Bronchial epithelial cell (primary cell): ENCODE data around the gene RAD51B. TPM values are rescaled to one million over a fixed set of nuclear protein-coding genes. Genes with fewer than 3 reads are reported as not detected.
A peak's percentile ranks its signal among the peaks of the same experiment; 100 is the strongest.

Experiments
- DNase-seq: peaks from one replicate; pipeline ENCODE4 v3.0.0-alpha.2; 2010; ENCODE audit warnings: low read depth
- FAIRE-seq: peaks from 2 replicates; lab custom pipeline; 2011; peaks lifted over from hg19 to GRCh38; lab: Jason Lieb, UNC
- H3K27me3 ChIP-seq: 2 replicates; pipeline ENCODE4 v1.5.1; 2011; ENCODE audit warnings: low read length; ENCODE audit not compliant: control insufficient read depth, insufficient read depth
- H3K36me3 ChIP-seq: 2 replicates; pipeline ENCODE4 v1.5.1; 2011; ENCODE audit warnings: low read length; ENCODE audit not compliant: control insufficient read depth, insufficient read depth
- H3K4me3 ChIP-seq: 2 replicates; pipeline ENCODE4 v1.5.1; 2011; ENCODE audit warnings: mild to moderate bottlenecking, low read depth, low read length, control low read depth
- total RNA-seq: library from RNA; depleted of rRNA; stranded (reverse); fragments of >200 nt; gene quantifications from 2 replicates; pipeline ENCODE4 v1.2.1, GENCODE V29; 2014
- TF ChIP-seq, protein P1 (sequence below): IDR thresholded peaks from 2 replicates; pipeline ENCODE4 v1.5.1; 2011; ENCODE audit warnings: mild to moderate bottlenecking, moderate library complexity, low read length, control low read depth, inconsistent platforms; ENCODE audit not compliant: insufficient read depth, severe bottlenecking

RAD51B gene
- total RNA-seq, 1 donor from 2014 or later, result 12.1 TPM

DNA sequence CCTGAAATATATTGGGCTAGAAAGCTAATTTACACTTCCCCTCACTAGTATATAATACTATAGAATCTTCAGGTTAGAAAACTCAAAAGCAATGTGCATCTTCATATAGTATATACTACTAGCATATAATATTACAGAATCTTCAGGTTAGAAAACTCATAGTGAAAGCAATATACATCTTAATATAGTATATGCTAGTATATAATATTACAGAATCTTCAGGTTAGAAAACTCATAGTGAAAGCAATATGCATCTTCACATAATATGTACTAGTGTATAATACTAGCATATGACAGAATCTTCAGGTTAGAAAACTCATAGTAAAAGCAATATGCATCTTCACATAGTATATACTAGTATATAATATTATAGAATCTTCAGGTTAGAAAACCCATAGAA lies 643.7 kb downstream of the RAD51B start:
- TF ChIP-seq, protein P1, sequence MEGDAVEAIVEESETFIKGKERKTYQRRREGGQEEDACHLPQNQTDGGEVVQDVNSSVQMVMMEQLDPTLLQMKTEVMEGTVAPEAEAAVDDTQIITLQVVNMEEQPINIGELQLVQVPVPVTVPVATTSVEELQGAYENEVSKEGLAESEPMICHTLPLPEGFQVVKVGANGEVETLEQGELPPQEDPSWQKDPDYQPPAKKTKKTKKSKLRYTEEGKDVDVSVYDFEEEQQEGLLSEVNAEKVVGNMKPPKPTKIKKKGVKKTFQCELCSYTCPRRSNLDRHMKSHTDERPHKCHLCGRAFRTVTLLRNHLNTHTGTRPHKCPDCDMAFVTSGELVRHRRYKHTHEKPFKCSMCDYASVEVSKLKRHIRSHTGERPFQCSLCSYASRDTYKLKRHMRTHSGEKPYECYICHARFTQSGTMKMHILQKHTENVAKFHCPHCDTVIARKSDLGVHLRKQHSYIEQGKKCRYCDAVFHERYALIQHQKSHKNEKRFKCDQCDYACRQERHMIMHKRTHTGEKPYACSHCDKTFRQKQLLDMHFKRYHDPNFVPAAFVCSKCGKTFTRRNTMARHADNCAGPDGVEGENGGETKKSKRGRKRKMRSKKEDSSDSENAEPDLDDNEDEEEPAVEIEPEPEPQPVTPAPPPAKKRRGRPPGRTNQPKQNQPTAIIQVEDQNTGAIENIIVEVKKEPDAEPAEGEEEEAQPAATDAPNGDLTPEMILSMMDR, result no peak
- H3K36me3 ChIP-seq, result no peaks in the 10 kb centered on the region
- DNase-seq, result no peak
- no peak overlapping the region for H3K4me3 ChIP-seq
- no peaks in the 10 kb centered on the region for H3K27me3 ChIP-seq
- no peak for FAIRE-seq

DNA sequence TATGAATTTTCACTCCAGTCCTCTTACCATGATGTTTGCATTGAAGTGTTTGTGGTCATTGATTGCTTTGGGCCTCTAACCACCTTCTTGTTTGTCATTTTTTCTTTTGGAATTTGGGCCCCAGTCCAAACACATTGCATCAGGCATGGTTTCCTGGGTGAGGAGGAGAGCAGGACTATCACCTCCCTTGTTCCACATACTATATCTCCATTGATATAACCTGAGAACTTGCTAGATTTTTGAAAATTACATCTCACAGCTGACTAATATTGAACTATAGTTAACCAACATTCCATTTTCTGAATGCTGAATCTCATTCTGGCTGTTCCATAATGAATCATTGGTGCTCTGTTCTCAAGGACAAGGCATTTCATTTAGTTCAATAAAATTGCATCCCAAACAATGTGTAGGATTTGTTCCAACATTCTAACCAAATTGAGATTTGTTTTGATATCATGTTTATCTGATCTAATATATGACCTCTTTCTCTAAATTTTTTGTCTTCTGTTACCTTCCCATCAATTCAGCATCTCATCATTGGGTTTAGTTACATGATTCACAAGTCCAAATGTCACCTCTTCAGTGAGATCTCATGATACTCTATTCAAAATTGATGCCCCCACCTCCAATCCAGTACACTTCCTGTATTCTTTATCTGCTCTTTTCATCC lies 644.3 kb downstream of the RAD51B start:
- FAIRE-seq, result no peak
- no peaks in the 10 kb centered on the region for H3K36me3 ChIP-seq
- DNase-seq, result peak; percentile 45
- no peaks in the 10 kb centered on the region for H3K27me3 ChIP-seq
- no peak overlapping the region for H3K4me3 ChIP-seq
- TF ChIP-seq, protein P1, result no peak

DNA sequence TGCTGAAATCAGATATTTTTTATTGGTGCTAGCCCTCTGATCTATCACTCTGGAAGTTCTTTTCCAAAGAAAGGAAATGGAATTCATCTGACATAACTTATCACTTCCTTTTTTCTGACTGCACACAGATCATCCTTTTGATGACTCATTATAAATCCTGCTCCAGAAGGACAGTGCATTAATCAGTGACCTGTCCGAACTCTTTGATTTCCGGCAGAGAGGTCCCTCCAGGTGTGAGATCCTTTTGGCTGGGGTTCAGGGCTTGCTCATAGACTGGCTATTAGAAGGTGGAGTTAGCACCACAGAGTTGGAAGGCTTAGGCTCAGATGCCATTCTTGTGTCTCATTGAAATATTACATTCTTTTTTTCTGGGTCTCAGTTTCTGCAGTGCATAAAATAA lies 645.1 kb downstream of the RAD51B start:
- peak; percentile 93 for DNase-seq
- no peaks in the 10 kb centered on the region for H3K36me3 ChIP-seq
- TF ChIP-seq, protein P1, result no peak
- FAIRE-seq, result no peak
- no peak overlapping the region for H3K4me3 ChIP-seq
- no peaks in the 10 kb centered on the region for H3K27me3 ChIP-seq

DNA sequence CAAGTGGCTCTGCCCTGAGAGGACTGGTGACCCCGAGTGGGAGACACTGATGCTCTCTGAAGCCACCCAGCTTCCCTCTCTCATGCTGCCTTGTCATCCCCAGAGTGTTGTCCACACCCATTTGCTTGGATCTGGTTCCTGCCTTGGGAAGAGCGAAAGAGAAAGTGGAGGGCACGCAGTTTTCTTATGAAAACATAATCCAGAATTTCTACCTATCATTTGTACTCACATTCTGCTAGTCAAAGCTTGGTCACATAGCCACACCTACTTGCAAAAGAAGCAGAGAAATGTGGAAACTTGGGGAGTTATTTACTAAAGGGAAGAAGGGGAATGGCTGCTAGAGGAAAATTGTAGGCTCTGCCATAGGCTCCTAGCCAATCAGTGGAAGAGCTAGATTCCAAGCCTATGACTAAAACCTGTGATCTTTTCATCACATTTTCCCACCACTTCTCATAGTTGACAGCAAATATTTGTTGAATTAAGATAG lies 647.0 kb downstream of the RAD51B start:
- FAIRE-seq (no peak), DNase-seq (peak; percentile 97)
- Histone ChIP-seq H3K36me3 (no peaks in the 10 kb centered on the region), H3K4me3 (no peak overlapping the region), H3K27me3 (no peaks in the 10 kb centered on the region)
- TF ChIP-seq, protein P1, result no peak

DNA sequence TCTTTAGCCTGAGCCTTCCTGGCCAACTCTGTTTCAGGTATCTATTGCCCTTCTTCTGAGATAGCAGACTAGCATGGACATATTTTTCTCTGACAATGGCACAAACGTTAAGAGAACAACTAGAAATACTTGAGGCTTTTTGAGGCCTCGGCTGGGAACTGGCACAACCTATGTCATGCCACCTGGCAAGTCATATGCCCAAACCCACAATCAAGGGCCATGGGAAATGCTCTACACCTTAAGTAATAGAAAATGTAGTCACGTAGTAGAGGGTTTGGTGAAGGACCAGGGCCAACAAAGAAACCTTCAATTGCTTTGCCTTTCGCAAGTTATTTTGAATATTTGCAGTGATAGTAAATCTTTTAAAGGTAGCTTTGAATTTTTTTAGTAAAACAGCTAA lies 647.8 kb downstream of the RAD51B start:
- no peak for FAIRE-seq
- no peaks in the 10 kb centered on the region for H3K36me3 ChIP-seq
- no peaks in the 10 kb centered on the region for H3K27me3 ChIP-seq
- TF ChIP-seq, protein P1, result no peak
- H3K4me3 ChIP-seq, result no peak overlapping the region
- DNase-seq, result no peak
